KMS-11 (cell line): ENCODE measurements around the gene MID1.

Experiments
- H2AFZ ChIP-seq: fragments of 200-600 bp; sonication (generic); 2 replicates; pipeline ENCODE4 v1.6.1; 2016; ENCODE audit warnings: antibody characterized with exemption, mixed run types, low read depth
- H3K27ac ChIP-seq: fragments of 200-600 bp; sonication (generic); 2 replicates; pipeline ENCODE4 v1.6.1; 2016; ENCODE audit warnings: mild to moderate bottlenecking, mixed run types
- H3K27me3 ChIP-seq: fragments of 200-600 bp; sonication (generic); 2 replicates; pipeline ENCODE4 v1.6.1; 2017; ENCODE audit warnings: mild to moderate bottlenecking, low read depth, mixed run types, moderate library complexity; ENCODE audit not compliant: insufficient read depth
- H3K36me3 ChIP-seq: fragments of 200-600 bp; sonication (generic); 2 replicates; pipeline ENCODE4 v1.6.1; 2017; ENCODE audit warnings: mild to moderate bottlenecking, mixed run types; ENCODE audit not compliant: insufficient read depth
- H3K4me1 ChIP-seq: fragments of 200-600 bp; sonication (generic); 2 replicates; pipeline ENCODE4 v1.6.1; 2016; ENCODE audit warnings: mild to moderate bottlenecking, low read depth, mixed run types; ENCODE audit not compliant: poor library complexity, severe bottlenecking
- H3K4me2 ChIP-seq: fragments of 200-600 bp; sonication (generic); 2 replicates; pipeline ENCODE4 v1.7.0; 2016; ENCODE audit warnings: mild to moderate bottlenecking, mixed run types
- H3K4me3 ChIP-seq: fragments of 200-600 bp; sonication (generic); IDR thresholded peaks from 2 replicates; pipeline ENCODE4 v1.6.1; 2017; ENCODE audit warnings: low read depth, low read length, mixed read lengths; ENCODE audit not compliant: insufficient read depth
- H3K79me2 ChIP-seq: fragments of 200-600 bp; sonication (generic); 2 replicates; pipeline ENCODE4 v1.6.1; 2016; ENCODE audit warnings: low read depth, mixed run types; ENCODE audit not compliant: insufficient read depth
- H3K9ac ChIP-seq: fragments of 200-600 bp; sonication (generic); 2 replicates; pipeline ENCODE4 v1.6.1; 2016; ENCODE audit warnings: mild to moderate bottlenecking, mixed run types
- H4K20me1 ChIP-seq: fragments of 200-600 bp; sonication (generic); 2 replicates; pipeline ENCODE4 v1.6.1; 2016; ENCODE audit warnings: mild to moderate bottlenecking, mixed run types; ENCODE audit not compliant: insufficient read depth
- TF ChIP-seq, protein P1 (sequence below): fragments of 200-600 bp; sonication (generic); conservative IDR thresholded peaks from 2 replicates; pipeline ENCODE4 v1.6.1; 2017; ENCODE audit warnings: low read depth, mild to moderate bottlenecking, antibody characterized with exemption, low read length, moderate library complexity, mixed read lengths

MID1 gene

DNA sequence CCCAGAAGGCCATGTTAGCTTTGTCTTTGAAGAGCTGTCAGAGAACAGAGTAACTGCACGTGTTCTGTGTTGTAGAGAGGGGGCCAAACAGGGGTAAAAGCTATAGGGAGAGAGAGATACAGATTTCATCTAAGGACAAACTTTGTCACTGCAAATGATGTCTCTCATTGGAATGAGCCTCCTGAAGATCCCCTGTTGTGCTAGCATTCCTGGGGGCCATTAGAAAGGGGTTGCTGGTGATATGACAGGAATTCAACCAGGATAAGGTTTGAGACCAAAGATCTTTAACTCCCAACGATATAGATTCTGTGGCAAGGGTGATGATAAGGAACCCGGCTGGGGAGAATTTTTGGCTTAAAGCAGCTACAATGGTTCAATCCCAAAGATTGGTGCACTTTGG lies 16.8 kb downstream of the MID1 start:
- H3K79me2 ChIP-seq = no peaks in the 10 kb centered on the region
- H3K4me3 ChIP-seq = no peak overlapping the region
- no peak overlapping the region for H3K27ac ChIP-seq
- no peak overlapping the region for H3K9ac ChIP-seq
- no peak overlapping the region for H2AFZ ChIP-seq
- no peak overlapping the region for H3K4me2 ChIP-seq
- TF ChIP-seq, protein P1, sequence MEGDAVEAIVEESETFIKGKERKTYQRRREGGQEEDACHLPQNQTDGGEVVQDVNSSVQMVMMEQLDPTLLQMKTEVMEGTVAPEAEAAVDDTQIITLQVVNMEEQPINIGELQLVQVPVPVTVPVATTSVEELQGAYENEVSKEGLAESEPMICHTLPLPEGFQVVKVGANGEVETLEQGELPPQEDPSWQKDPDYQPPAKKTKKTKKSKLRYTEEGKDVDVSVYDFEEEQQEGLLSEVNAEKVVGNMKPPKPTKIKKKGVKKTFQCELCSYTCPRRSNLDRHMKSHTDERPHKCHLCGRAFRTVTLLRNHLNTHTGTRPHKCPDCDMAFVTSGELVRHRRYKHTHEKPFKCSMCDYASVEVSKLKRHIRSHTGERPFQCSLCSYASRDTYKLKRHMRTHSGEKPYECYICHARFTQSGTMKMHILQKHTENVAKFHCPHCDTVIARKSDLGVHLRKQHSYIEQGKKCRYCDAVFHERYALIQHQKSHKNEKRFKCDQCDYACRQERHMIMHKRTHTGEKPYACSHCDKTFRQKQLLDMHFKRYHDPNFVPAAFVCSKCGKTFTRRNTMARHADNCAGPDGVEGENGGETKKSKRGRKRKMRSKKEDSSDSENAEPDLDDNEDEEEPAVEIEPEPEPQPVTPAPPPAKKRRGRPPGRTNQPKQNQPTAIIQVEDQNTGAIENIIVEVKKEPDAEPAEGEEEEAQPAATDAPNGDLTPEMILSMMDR = no peak
- H3K4me1 ChIP-seq = no peaks in the 10 kb centered on the region
- no peaks in the 10 kb centered on the region for H3K27me3 ChIP-seq
- no peaks in the 10 kb centered on the region for H4K20me1 ChIP-seq
- no peaks in the 10 kb centered on the region for H3K36me3 ChIP-seq

DNA sequence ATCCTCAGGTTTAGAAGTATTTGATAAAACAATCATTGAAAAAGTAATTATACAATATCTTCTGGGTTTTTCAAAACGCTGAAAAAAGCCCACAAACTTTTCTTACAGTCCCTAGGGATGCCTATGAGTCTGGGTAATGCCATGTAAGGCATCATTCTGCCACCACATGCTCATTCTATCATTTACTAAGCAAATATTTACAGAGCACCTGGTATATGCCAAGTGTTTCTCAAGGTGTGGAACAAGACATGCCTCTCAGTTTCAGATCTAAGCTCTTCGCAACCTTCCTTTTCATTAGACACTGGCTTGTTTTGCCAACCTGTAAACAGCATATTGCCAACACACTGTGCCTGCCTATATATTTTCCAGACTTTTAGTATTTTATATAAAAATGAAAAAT lies 17.7 kb downstream of the MID1 start:
- no peak overlapping the region for H3K4me2 ChIP-seq
- H3K27me3 ChIP-seq = no peaks in the 10 kb centered on the region
- no peaks in the 10 kb centered on the region for H3K36me3 ChIP-seq
- no peak overlapping the region for H3K27ac ChIP-seq
- no peak overlapping the region for H3K4me3 ChIP-seq
- H3K9ac ChIP-seq = no peak overlapping the region
- TF ChIP-seq, protein P1 = no peak
- no peak overlapping the region for H2AFZ ChIP-seq
- no peaks in the 10 kb centered on the region for H3K79me2 ChIP-seq
- H4K20me1 ChIP-seq = no peaks in the 10 kb centered on the region
- no peaks in the 10 kb centered on the region for H3K4me1 ChIP-seq

DNA sequence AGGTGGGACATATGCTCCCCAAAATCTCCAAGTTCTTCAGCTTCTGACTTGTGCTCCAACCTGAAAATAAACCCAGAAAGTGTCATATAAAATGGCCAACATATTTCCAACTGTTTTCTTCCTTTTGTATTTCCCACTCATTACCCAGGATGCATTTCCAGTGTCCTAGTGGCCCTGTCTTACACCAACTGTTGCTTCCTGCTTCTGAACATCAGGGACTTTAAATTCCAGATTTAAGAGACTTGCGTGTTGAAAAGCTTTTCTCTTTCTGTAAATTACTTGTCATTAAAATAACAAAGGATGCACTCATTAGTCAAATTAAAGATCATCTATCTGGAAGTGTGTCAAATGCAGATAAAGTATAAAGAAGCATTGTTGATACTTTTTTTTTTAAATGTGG lies 19.9 kb downstream of the MID1 start:
- Histone ChIP-seq H3K4me2 (no peak overlapping the region), H3K27me3 (no peaks in the 10 kb centered on the region), H3K36me3 (no peaks in the 10 kb centered on the region), H4K20me1 (no peaks in the 10 kb centered on the region), H3K4me3 (no peak overlapping the region), H3K27ac (no peak overlapping the region), H3K79me2 (no peaks in the 10 kb centered on the region), H3K4me1 (no peaks in the 10 kb centered on the region), H2AFZ (no peak overlapping the region), H3K9ac (no peak overlapping the region)
- TF ChIP-seq, protein P1 = no peak

DNA sequence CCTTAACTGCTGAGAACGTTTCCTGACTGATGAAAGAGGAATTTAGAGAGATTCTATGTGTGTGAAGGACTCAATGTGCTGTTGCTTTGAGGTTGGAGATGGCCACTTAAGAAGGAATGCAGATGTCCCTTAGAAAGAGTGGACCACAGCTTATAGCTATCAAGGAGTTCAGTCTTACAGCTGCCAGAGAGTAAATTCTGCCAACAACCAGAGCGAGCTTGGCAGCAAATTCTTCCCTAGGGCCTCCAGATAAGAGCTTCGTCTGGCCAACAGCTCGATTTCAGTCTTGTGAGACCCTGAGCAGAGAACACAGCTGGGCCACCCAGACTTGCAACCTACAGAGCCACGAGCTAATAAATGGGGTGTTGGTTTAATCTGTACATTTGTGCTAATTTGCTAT lies 21.8 kb downstream of the MID1 start:
- Histone ChIP-seq H3K36me3 (no peaks in the 10 kb centered on the region), H3K79me2 (no peaks in the 10 kb centered on the region), H2AFZ (no peak overlapping the region), H3K27ac (no peak overlapping the region), H3K27me3 (no peaks in the 10 kb centered on the region), H3K9ac (no peak overlapping the region), H3K4me1 (no peaks in the 10 kb centered on the region), H3K4me3 (no peak overlapping the region), H4K20me1 (no peaks in the 10 kb centered on the region), H3K4me2 (no peak overlapping the region)
- TF ChIP-seq, protein P1 = no peak

DNA sequence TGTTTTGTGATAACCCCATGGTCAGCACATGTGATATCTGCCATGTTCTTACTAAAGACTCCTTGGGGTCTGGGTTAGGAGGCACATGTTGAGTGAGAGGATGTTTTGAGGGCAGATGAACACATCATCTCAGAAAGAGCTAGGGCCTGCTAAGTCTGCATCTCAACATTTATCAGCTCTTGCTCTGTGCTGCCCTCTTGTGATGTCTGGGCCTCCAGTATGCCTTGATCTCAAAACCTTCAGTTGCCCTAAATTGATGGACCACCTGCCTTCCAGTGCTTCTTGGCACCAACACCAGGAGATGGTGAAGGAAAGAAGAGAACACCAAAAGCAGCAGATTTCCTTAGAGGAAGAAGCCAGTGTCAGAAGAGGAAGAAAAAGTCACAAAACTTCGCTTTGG lies 22.5 kb downstream of the MID1 start:
- H3K9ac ChIP-seq = no peak overlapping the region
- H3K4me2 ChIP-seq = no peak overlapping the region
- H3K79me2 ChIP-seq = no peaks in the 10 kb centered on the region
- no peak overlapping the region for H2AFZ ChIP-seq
- no peaks in the 10 kb centered on the region for H3K27me3 ChIP-seq
- TF ChIP-seq, protein P1 = peak; percentile 62
- no peaks in the 10 kb centered on the region for H3K36me3 ChIP-seq
- H3K4me3 ChIP-seq = no peak overlapping the region
- H4K20me1 ChIP-seq = no peaks in the 10 kb centered on the region
- no peaks in the 10 kb centered on the region for H3K4me1 ChIP-seq
- H3K27ac ChIP-seq = no peak overlapping the region
